GM12878 (cell line): ENCODE results near the gene CRY1. TPM values are rescaled to one million over a fixed set of nuclear protein-coding genes. Genes with fewer than 3 reads are reported as not detected.

Experiments used
- ATAC-seq: fragments of 200-7000 bp; cut with Tn5 transposase; 3 replicates; pipeline ENCODE4 v1.9.1; 2020; ENCODE audit warnings: mild to moderate bottlenecking, moderate library complexity
- BruUV-seq: library from RNA; stranded (reverse); fragments of 400-500 nt; replicated peaks from 2 replicates; lab custom pipeline; 2021; lab: Mats Ljungman, UMichigan
- CTCF ChIA-PET: fragments of 300-600 bp; sonication (Branson Sonifier 250); formaldehyde crosslinking; extraction: SDS; loops from one replicate; lab custom pipeline; 2021; ENCODE audit warnings: inconsistent platforms; lab: Yijun Ruan, JAX
- POLR2A ChIA-PET: fragments of 350-600 bp; formaldehyde crosslinking; extraction: SDS; loops from one replicate; lab custom pipeline; 2021; ENCODE audit warnings: inconsistent platforms; lab: Charles Lee
- RAD21 ChIA-PET: fragments of 300-600 bp; sonication (Branson Sonifier 250); formaldehyde crosslinking; loops from one replicate; lab custom pipeline; 2023; ENCODE audit warnings: antibody characterized with exemption; ENCODE audit not compliant: unreplicated experiment; lab: Charles Lee
- SMC1A ChIA-PET: fragments of 300-600 bp; sonication (Branson Sonifier 250); formaldehyde crosslinking; loops from one replicate; lab custom pipeline; 2023; ENCODE audit not compliant: unreplicated experiment, uncharacterized antibody; lab: Charles Lee
- DNase-seq: peaks from one replicate; pipeline ENCODE4 v3.0.0-alpha.2; 2011; ENCODE audit warnings: low read depth, low spot score
- FAIRE-seq: peaks from 3 replicates; lab custom pipeline; 2011; peaks lifted over from hg19 to GRCh38; lab: Jason Lieb, UNC
- H2AFZ ChIP-seq: 2 replicates; pipeline ENCODE4 v1.6.0; 2011; ENCODE audit warnings: low read depth, low read length, control low read depth; ENCODE audit not compliant: control insufficient read depth
- H3K27ac ChIP-seq: 2 replicates; pipeline ENCODE4 v1.5.1; 2011; ENCODE audit warnings: control low read depth; ENCODE audit not compliant: control insufficient read depth, insufficient read depth
- H3K27me3 ChIP-seq, 2 experiments: replicated peaks in 1 of 2; 2 replicates each; pipeline versions ENCODE4 v1.6.0 to v1.6.1; 2011; ENCODE audit warnings: low read length in 1 of 2; ENCODE audit not compliant: control insufficient read depth in 2 of 2, insufficient read depth in 2 of 2
- H3K36me3 ChIP-seq, 2 experiments: 2 replicates each; pipeline ENCODE4 v1.5.1; 2011; ENCODE audit warnings: low read length in 1 of 2; ENCODE audit not compliant: control insufficient read depth in 2 of 2, insufficient read depth in 2 of 2
- H3K4me1 ChIP-seq: 2 replicates; pipeline ENCODE4 v1.6.1; 2011; ENCODE audit warnings: mild to moderate bottlenecking, low read length, moderate library complexity, mixed read lengths; ENCODE audit not compliant: control insufficient read depth, insufficient read depth
- H3K4me2 ChIP-seq: 2 replicates; pipeline ENCODE4 v1.6.0; 2011; ENCODE audit warnings: control low read depth; ENCODE audit not compliant: control insufficient read depth, insufficient read depth
- H3K4me3 ChIP-seq: fragments of 200-600 bp; sonication (generic); 2 replicates; pipeline ENCODE4 v1.5.1; 2016
- H3K79me2 ChIP-seq: 2 replicates; pipeline ENCODE4 v1.6.0; 2011; ENCODE audit warnings: low read length; ENCODE audit not compliant: control insufficient read depth, insufficient read depth
- H3K9ac ChIP-seq: 2 replicates; pipeline ENCODE4 v1.8.0; 2011; ENCODE audit warnings: low read length, control low read depth, mixed read lengths; ENCODE audit not compliant: control insufficient read depth, insufficient read depth
- H3K9me3 ChIP-seq: replicated peaks from 3 replicates; pipeline ENCODE4 v1.5.1; 2011; ENCODE audit warnings: mild to moderate bottlenecking, low read length; ENCODE audit not compliant: control insufficient read depth, insufficient read depth
- H4K20me1 ChIP-seq: 2 replicates; pipeline ENCODE4 v1.6.0; 2011; ENCODE audit not compliant: control insufficient read depth, insufficient read depth
- MEF2A ChIP-seq: IDR thresholded peaks from 2 replicates; pipeline ENCODE4 v1.6.1; 2011; ENCODE audit warnings: low read depth, mild to moderate bottlenecking, low read length, moderate library complexity; ENCODE audit not compliant: insufficient read depth
- SPI1 ChIP-seq: IDR thresholded peaks from 2 replicates; pipeline ENCODE4 v1.6.1; 2011; ENCODE audit warnings: low read depth, mild to moderate bottlenecking, low read length, moderate library complexity, borderline replicate concordance; ENCODE audit not compliant: insufficient read depth
- SREBF1 ChIP-seq: IDR thresholded peaks from 2 replicates; pipeline ENCODE4 v1.6.1; 2012; ENCODE audit warnings: mild to moderate bottlenecking, low read length
- WGBS: methylation state at CpG from one replicate; pipeline ENCODE4 v1.1.6; 2016; ENCODE audit warnings: low lambda C conversion rate; ENCODE audit not compliant: insufficient replicate concordance, insufficient coverage; ENCODE audit errors: missing lambda C conversion rate; 5-methylcytosine and 5-hydroxymethylcytosine counted together
- in situ Hi-C: fragments of 300-500 bp; cut with MboI; formaldehyde crosslinking; loops from 9 replicates; pipeline ENCODE4 v1.14.3; 2018; ENCODE audit warnings: mixed read lengths
- intact Hi-C: fragments of 100-400 bp; cut with micrococcal nuclease; formaldehyde crosslinking; loops from one replicate; pipeline ENCODE4 v1.14.2; 2022; ENCODE audit not compliant: unreplicated experiment
- polyA plus RNA-seq, 11 experiments: library from polyadenylated mRNA; depleted of rRNA in 4 of 11; unstranded in 6 of 11; stranded (reverse) in 5 of 11; fragments of >200 nt; fragmentation: Nextera tagmentation in 4 of 11; fragmentation: Illumina TruSeq in 1 of 11; extraction: Ambion mirVana in 4 of 11; extraction: Trizol in 1 of 11; gene quantifications; 1 replicate in 1 of 11; 2 replicates in 10 of 11; pipeline versions ENCODE4 v1.2.1 to v1.2.3, GENCODE V29; 2011 to 2016; ENCODE audit warnings: inconsistent platforms in 2 of 11, missing spikeins in 2 of 11, low read depth in 1 of 11
- total RNA-seq, 4 experiments: library from RNA; depleted of rRNA in 3 of 4; stranded (reverse); fragments of >200 nt in 3 of 4; fragmentation: Illumina TruSeq in 1 of 4; extraction: Trizol in 1 of 4; gene quantifications; 2 replicates each; pipeline versions ENCODE4 v1.2.1 to v1.2.3, GENCODE V29; 2013 to 2021
- TF ChIP-seq, protein P1 (sequence below): fragments of 450-650 bp; IDR thresholded peaks from 2 replicates; pipeline ENCODE4 v1.6.1; 2018; ENCODE audit warnings: borderline replicate concordance, mild to moderate bottlenecking; ENCODE audit not compliant: partially characterized antibody

Gene CRY1
- total and polyA plus RNA-seq, 10 of the 15 experiments (the other 5 are each of a cell fraction or from before 2014, with no cell fraction given), result 1.6 to 10.9 (median 5.4) TPM

DNA sequence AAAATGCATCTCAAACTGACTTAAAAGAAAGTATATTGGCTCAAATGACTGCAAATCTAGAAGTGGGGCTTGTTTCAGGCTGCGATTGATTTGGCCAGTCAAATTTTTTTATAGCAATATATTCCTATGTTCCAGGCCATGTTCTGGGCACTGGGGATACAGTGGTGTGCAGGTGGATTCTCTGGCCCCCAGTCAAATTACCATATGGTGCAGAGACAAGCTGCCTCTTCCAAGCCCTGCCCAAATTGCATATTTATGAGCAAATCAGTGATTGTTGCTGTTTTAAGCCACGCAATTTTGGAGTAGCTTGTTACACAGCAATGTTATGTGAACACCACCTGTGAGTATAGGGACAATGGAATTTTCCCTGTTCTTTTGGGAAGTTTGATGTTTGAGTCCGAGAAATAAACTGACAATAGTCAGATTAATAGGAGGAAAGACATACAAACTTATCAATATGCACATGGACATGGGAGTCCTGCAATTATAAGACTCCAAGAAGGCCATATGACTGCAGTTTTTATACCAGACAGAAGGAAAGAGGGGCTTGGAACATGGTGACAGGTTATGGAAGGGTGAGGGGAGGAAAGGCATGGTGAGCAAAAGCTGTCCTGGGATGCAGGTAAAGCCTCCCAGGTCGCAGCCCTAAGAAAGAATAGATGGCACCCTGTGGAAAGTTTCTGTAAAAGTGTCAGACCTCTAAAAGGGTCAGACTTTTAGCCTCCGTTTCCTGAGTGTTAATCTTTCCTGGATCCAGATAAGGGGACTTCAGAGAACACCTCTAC, 13.1 kb upstream of the CRY1 start:
- in situ Hi-C loops, result loop anchor here (10.0 kb wide), 1 partner anchor 722 kb away; no protein-coding TSS in a partner anchor
- 18% methylated on average over 5 of the region's 5 CpGs for WGBS
- POLR2A ChIA-PET, result no interaction called here
- Histone ChIP-seq H3K36me3 (no peaks in the 10 kb centered on the region), H3K4me1 (no peaks in the 10 kb centered on the region), H3K79me2 (no peaks in the 10 kb centered on the region), H3K9me3 (no peaks in the 10 kb centered on the region), H3K27ac (no peak overlapping the region), H3K27me3 (no peaks in the 10 kb centered on the region; a peak in 1 of 4 replicates), H2AFZ (no peak overlapping the region), H3K4me2 (no peak overlapping the region), H3K4me3 (no peak overlapping the region), H3K9ac (no peak overlapping the region), H4K20me1 (no peaks in the 10 kb centered on the region)
- RAD21 ChIA-PET, result interaction anchor here (0.6 to 1.1 kb wide), 3 partner anchors 93 to 721 kb away, joined by 3 to 4 read pairs (median 3); no protein-coding TSS in a partner anchor
- CTCF ChIA-PET, result interaction anchor here (1.4 to 4.1 kb wide), 4 partner anchors 9 to 720 kb away, joined by 3 to 41 read pairs (median 16); no protein-coding TSS in a partner anchor
- no TSS peak for BruUV-seq
- no peak for FAIRE-seq
- SMC1A ChIA-PET, result no interaction called here
- DNase-seq, result no peak
- TF ChIP-seq, protein P1, sequence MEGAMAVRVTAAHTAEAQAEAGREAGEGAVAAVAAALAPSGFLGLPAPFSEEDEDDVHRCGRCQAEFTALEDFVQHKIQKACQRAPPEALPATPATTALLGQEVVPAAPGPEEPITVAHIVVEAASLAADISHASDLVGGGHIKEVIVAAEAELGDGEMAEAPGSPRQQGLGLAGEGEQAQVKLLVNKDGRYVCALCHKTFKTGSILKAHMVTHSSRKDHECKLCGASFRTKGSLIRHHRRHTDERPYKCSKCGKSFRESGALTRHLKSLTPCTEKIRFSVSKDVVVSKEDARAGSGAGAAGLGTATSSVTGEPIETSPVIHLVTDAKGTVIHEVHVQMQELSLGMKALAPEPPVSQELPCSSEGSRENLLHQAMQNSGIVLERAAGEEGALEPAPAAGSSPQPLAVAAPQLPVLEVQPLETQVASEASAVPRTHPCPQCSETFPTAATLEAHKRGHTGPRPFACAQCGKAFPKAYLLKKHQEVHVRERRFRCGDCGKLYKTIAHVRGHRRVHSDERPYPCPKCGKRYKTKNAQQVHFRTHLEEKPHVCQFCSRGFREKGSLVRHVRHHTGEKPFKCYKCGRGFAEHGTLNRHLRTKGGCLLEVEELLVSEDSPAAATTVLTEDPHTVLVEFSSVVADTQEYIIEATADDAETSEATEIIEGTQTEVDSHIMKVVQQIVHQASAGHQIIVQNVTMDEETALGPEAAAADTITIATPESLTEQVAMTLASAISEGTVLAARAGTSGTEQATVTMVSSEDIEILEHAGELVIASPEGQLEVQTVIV, result no peak
- TF ChIP-seq SPI1 (no peak), SREBF1 (no peak), MEF2A (no peak)
- TF ChIP-seq, all 136 proteins: peak for 0
- no peak for ATAC-seq
- intact Hi-C loops, result no loop called here
